GM18951 (cell line): ENCODE measurements around the gene MYRF.

Source experiments
- POLR2A ChIP-seq: IDR thresholded peaks from 4 replicates; pipeline ENCODE4 v1.6.1; 2011; ENCODE audit warnings: mild to moderate bottlenecking; ENCODE audit not compliant: insufficient read length, insufficient read depth; ENCODE audit errors: extremely low read depth
- in situ Hi-C: fragments of 300-500 bp; cut with MboI; formaldehyde crosslinking; loops from one replicate; pipeline ENCODE4 v1.12.0; 2022; ENCODE audit warnings: low sequenced_read_pairs, mixed read lengths, inconsistent platforms; ENCODE audit not compliant: unreplicated experiment

Gene MYRF

GRCh38 chr11:61752117-61752924, at the start of gene MYRF:
TSS of gene MYRF (plus strand) at chr11:61752636. CDS start at chr11:61752745, 109 bp downstream.
- in situ Hi-C loops, result no loop called here
- no peak for TF ChIP-seq POLR2A

DNA sequence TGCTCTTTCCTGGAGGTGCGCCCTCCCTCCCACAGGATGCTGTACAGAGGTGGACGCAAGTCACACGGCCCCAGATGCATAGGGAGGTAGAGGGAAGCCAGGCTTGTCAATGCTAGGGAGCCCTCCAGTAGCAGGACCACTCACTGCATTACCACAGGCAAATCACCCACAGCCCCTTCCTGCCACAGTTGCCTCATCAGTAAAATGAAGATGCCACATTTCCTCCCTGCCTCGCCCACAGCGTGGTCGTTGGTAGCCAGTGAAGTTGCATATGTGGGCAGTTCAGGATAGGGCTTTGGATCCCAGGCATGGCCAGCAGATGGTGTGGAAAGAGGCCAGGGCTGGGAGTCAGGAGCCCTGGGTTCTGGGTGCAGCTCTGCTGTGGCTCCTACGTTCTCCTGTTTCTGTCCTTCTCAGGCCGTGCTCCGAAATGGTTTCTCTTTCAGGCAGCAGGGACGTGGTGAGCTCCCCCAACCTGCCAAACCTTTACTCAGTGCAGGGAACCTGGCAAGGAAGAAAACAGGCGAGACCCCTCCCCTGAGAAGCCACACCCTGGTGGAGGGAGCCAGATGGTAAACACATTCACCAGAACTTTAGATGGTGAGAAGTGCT, 49.6 kb upstream of the MYRF start:
- TF ChIP-seq POLR2A, result no peak
- in situ Hi-C loops, result no loop called here

DNA sequence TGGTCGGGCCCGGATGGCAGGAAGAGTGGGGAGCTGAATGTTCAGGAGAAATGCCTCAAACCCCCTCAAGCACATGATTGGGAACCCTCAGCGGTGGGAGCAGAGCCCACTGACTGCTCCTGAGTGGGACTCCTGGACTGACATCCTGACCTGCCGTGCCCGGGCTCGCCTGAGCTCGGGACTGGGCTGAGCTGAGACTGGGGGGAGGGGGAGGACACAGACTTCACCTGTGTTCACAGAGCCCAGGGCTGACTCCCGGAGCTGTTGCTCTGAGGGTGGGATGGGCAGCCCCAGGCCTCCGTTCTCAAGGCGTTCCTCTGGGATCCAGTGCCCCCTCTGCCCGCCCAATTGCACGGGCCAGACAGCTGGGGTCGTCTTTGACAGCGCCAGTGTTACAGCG, 47.6 kb upstream of the MYRF start:
- no peak for TF ChIP-seq POLR2A
- in situ Hi-C loops, result no loop called here

DNA sequence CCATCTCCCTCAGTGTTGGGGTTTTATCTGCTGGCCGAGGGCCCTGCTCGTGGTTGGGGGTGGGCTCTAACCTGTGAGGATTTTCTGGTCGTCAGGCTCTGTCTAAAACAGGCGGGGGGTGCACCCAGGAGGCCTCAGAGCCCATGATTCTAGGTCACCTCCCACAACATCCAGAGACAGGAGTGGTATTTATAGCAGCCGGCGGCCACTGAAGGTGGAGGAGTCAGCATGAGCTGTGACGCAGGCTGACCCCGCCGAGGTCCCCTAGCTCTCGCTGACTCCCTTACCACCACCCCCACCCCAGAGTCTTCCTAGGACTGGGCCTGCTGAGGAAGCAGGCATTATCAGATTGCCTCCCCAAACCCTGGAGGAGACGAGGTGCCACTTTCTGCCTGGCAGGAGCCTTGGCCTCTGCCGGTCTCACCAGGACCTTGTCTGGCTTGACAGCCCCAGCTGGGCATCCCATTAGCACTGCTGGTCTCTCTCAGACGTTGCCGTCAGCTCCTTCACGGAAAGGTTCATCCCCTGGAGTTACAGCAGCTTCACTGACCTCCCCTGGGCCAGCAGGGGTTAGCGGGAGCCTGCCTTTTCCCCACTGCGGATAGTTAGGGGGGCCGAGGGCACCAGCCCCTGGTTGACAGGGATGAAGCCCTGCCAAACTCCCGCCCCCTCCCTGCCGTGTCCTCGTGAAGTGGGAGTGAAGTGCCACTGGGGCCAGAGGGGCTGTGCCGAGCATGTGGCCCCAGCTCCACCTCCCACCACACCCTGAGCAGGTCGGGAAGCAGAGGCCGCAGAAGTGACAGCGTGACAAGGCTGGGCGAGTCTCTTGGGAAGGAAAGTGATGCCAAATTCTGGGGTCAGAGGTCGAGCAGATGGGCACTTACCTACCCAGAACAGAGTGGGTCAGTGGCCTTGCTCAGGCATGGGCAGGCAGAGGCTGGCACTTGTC, 45.7 kb upstream of the MYRF start:
- TF ChIP-seq POLR2A, result no peak
- in situ Hi-C loops, result no loop called here

- in situ Hi-C loops, result no loop called here
- TF ChIP-seq POLR2A, result no peak
These were observed 44.9 kb upstream of the MYRF start for GRCh38 chr11:61707574-61707973.

GRCh38 chr11:61709110-61709509, 43.3 kb upstream of the MYRF start:
- in situ Hi-C loops, result no loop called here
- no peak for TF ChIP-seq POLR2A

DNA sequence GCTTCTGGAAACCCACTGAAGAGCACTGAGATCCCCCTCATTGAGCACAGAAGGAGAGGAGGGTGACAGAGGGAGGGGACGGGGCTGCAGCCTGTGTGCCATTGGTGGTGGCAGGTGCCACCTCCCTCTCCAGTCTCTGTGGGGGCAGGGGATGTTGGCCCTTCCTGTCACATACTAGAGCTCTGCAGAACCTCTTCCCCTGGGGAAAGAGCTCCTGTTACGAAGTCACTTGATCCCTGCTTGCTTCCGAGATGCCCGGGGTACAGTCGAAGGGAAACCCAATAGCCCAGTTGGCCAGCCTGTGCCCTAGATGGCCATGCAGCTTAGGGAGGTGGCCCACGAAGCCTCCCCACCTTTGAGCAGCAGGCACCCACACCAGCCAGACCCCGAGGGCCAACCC, 42.9 kb upstream of the MYRF start:
- TF ChIP-seq POLR2A, result no peak
- in situ Hi-C loops, result no loop called here

GRCh38 chr11:61710019-61710418, 42.4 kb upstream of the MYRF start:
- in situ Hi-C loops, result no loop called here

DNA sequence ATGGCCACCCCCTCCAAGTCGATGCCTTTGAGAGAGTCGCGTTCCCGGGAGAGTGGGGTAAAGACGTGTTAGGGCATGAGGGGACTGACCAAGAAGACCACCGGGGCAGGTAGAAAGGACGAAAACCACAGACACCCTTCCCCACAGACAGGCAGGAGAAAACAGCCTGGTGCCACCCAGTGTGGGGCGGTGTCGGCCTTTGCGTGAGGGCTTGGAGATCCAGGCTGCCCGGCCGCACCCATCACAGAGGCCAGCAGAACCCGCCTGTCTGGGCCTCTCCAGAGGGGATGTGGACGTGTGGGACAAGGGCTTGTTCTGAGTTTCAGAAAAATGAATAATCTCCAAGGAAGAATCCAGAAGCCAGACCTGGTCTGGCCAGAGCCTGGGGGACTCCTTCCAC, 41.4 kb upstream of the MYRF start:
- in situ Hi-C loops, result no loop called here
- no peak for TF ChIP-seq POLR2A

More at GRCh38 chr11:61710019-61710418, 42.4 kb upstream of the MYRF start:
- no peak for TF ChIP-seq POLR2A

GRCh38 chr11:61711498-61711897, 40.9 kb upstream of the MYRF start:
- no peak for TF ChIP-seq POLR2A
- in situ Hi-C loops, result no loop called here

DNA sequence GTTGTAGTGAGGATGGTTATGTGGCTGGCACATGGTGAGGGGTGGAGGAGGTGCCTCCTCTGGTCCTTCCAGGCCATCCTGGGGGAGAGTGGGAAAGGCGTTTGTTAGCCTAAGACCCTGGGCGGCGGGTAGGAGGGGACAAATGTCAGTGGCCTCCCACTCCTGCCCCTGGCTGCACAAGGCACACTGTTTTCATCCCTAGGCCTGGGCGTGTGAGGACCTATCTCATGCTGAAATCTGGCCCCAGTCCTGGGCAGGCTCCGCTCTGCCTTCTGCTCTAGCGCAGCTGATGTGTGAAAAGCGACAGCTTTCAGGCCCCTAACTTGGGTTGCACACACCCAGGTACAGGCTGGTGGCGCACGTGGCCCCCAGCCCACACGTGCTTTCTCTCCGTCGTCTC, 40.1 kb upstream of the MYRF start:
- in situ Hi-C loops, result no loop called here
- TF ChIP-seq POLR2A, result no peak

DNA sequence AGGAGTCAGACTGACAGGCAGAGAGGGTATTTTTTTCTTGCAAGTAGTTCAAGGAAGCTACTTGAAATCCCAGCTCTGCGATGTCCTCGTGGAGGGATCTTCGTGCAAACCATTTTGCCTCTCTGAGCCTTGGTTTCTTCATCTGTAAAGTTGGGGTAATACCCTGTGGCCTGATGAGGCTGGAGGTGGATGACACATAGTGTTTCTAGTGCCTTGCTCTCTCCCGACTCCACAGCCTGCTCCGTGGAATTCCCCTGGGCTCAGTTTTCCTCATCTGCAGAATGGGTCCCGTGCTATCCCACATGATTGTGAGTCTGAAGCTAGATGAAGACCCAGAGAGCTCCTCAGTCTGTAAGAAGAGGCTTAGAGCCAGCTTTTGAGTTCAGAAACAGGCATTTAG, 39.6 kb upstream of the MYRF start:
- in situ Hi-C loops, result no loop called here
- TF ChIP-seq POLR2A, result no peak

GRCh38 chr11:61713464-61713863, 39.0 kb upstream of the MYRF start:
- no peak for TF ChIP-seq POLR2A
- in situ Hi-C loops, result no loop called here

- in situ Hi-C loops, result no loop called here
- no peak for TF ChIP-seq POLR2A
These were observed 38.5 kb upstream of the MYRF start for GRCh38 chr11:61713906-61714305.

- in situ Hi-C loops, result no loop called here
- TF ChIP-seq POLR2A, result no peak
These were observed 38.1 kb upstream of the MYRF start for GRCh38 chr11:61714316-61714715.
